ENCODE data around the gene TNFSF8.

The TNFSF8 gene

DNA sequence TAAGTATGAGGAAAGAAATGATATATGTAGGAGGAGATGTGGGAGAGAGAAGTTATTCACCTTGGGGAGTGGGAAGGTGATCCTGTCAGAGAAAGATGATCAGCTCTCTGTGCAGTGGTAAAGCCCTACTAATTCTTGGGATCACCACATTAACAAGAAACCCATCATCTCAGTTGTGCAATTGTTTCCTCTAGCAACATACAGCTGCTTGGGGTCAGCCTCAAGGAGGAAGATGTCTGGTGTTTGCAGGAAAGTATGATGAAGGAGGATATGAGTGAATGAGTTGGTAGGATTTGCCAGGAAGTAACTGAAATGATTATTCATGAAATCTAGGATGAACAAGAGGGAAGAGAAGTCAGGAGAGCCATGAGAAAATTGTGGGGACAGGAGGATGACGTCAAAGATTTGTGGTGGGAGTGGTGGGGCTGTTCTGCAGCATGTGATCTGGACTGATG, 50.1 kb downstream of the TNFSF8 start:
- DNase-seq (ENCODE audit: low read depth) = no peak
- no peak for TF ChIP-seq CTCF (conservative IDR thresholded peaks at IDR 0.05; ENCODE audit: low read depth, low read length)
- no peak overlapping the region for H3K4me3 ChIP-seq (ENCODE audit: low read length)

DNA sequence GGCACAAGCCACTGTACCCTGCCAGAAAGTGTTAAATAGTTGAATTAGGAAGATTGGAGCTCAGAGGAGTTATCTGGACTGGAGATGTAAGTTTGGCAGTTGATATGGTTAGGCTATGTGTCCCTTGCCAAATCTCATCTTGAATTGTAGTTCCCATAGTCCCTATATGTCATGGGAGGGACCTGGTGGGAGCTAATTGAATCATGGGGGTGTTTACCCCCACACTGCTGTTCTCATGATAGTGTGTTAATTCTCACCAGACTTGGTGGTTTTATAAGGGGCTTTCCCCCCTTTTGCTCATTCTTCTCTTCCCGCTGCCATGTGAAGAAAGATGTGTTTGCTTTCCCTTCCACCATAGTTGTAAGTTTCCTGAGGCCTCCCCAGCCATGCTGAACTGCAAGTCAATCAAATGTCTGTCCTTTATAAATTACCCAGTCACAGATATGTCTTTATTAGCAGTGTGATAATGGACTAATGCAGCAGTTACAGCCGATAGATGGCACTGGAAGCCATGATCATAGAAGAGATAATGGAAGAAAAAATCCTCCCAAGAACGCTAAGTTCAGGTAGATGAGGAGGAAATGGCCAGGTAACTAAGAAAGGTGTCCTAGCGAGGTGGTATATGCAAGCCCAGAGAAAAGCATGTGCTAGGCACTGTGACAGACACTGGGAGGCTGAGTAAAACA, 51.4 kb downstream of the TNFSF8 start:
- TF ChIP-seq CTCF (conservative IDR thresholded peaks at IDR 0.05; ENCODE audit: low read depth, low read length) = no peak
- no peak for DNase-seq (ENCODE audit: low read depth)
- H3K4me3 ChIP-seq (ENCODE audit: low read length) = no peak overlapping the region

GRCh38 chr9:114869845-114870244, 60.5 kb downstream of the TNFSF8 start:
- no peak for DNase-seq (ENCODE audit: low read depth)
- no peak overlapping the region for H3K4me3 ChIP-seq (ENCODE audit: low read length)
- no peak for TF ChIP-seq CTCF (conservative IDR thresholded peaks at IDR 0.05; ENCODE audit: low read depth, low read length)

DNA sequence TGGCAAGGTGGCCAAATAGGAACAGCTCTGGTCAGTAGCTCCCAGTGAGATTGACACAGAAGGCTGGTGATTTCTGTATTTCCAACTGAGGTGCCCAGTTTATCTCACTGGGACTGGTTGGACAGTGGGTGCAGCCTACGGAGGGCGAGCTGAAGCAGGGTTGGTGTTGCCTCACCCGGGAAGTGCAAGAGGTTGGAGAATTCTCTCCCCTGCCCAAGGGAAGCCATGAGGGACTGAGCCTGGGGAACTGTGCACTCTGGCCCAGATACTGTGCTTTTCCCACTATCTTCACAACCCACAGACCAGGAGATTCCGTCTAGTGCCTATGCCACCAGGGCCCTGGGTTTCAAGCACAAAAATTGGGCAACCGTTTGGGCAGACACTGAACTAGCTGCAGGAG, 61.0 kb downstream of the TNFSF8 start:
- DNase-seq (ENCODE audit: low read depth) = no peak
- no peak for TF ChIP-seq CTCF (conservative IDR thresholded peaks at IDR 0.05; ENCODE audit: low read depth, low read length)
- H3K4me3 ChIP-seq (ENCODE audit: low read length) = no peak overlapping the region

DNA sequence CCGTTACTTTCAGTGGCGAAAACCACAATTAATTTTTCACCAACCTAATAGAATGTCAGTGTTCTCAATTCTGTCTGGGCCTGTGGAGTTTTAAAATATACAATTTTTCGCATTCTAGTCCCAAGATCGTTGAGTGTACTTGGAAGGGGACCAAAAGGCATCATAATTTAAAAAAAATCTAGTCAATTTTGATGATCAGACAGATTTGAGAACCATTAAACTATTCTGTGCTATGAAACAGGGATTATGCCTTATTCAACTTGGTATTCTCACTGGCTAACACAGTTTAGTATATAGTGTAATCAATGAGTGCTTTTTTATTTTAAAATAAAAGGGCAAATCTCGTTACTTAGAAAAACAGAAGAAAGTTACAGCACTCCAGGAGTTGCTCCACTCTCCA, 63.1 kb downstream of the TNFSF8 start:
- no peak for TF ChIP-seq CTCF (conservative IDR thresholded peaks at IDR 0.05; ENCODE audit: low read depth, low read length)

GRCh38 chr9:114864471-114864870, 65.9 kb downstream of the TNFSF8 start:
- H3K4me3 ChIP-seq (ENCODE audit: low read length) = no peak overlapping the region
- DNase-seq (ENCODE audit: low read depth) = no peak
- no peak for TF ChIP-seq CTCF (conservative IDR thresholded peaks at IDR 0.05; ENCODE audit: low read depth, low read length)

More for the DNA sequence above, 63.1 kb downstream of the TNFSF8 start:
- DNase-seq (ENCODE audit: low read depth) = no peak
- no peak overlapping the region for H3K4me3 ChIP-seq (ENCODE audit: low read length)

- no peak for DNase-seq (ENCODE audit: low read depth)
- TF ChIP-seq CTCF (conservative IDR thresholded peaks at IDR 0.05; ENCODE audit: low read depth, low read length) = no peak
Observed at GRCh38 chr9:114861922-114862605, 68.3 kb downstream of the TNFSF8 start.

More at GRCh38 chr9:114861922-114862605, 68.3 kb downstream of the TNFSF8 start:
- H3K4me3 ChIP-seq (ENCODE audit: low read length) = no peak overlapping the region
